Measurements from ENCODE around the gene POLR2L. TPM values are rescaled to one million over a fixed set of nuclear protein-coding genes. Genes with fewer than 3 reads are reported as not detected.

The POLR2L gene
- total RNA-seq, 1 donor from 2014 or later, result 17.5 TPM

DNA sequence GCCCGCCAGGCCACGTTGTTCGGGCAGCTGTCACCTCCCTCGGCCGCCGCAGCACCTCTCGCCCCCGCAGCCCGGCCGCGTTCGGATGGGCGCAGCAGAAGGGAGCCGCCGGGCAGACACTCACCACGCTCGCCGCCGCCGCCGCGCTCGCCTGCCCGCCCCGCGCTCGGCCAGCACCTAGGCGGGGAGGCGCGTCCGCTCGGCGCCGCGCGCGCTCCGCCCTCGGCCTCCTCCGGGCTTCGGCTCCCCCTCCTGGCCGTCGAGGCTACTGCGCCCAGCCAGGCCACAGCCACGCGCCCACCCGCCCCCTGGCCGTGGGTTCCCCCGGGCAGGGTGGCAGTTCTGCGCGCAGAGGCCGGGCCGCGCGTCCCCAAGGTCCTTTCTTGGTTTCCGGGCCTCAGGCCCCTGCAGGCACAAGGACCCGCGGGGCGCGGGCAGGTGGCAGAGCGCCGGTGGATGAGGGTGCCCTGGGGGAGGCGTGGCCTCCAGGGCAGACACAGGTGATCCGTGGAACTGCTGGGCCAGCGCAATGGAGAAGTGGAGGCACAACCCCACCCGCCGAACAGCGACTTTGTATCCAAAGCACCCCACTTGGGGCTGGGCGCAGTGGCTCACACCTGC, 44.1 kb downstream of the POLR2L start, which contains the start of gene SLC25A22:
SLC25A22 (minus strand) TSS at position 189 of the 621 bp plus-strand sequence. CDS start 3,275 bp downstream, outside the sequence.
- DNase-seq (ENCODE audit: low spot score in 2 of 2), result peak; percentile 97 to 99
- FAIRE-seq, result no peak

DNA sequence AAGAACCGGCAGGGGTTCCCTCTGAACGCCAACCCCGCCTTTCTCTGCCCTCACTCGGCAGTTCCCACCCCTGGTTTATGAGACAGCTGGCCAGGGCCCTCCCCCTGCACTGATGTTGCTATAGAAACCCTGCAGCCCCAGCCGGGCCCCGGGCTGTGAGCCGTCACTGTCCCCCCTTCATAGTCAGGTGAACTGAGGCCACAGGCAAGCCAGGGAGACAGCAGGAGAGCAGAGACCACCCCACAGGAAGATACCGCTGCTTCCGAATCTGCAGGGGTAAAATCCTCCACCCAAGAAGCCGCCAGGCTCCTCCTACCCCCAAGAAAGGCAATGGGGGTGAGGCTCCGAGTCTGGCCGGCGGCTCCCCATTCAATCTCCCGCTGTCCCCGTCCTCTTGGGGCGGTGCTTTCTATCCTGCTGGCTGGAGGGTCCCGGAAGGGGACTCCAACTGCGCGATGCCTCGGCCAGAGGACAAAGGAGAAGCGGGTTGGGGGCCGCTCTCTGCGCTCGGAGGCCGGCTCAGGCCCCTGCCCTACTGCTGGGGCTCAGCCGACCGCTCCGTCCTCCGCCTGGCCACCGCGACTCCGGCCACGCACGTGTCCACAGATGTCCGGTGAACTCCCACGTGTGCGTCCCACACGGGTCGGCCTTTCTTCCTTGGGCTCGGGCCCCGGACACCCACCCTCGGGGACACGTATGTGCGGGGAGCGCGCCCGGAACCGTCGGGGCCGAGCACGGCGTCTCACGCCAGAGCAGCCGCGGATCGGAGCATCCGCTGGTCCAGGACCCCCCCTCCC, 44.8 kb downstream of the POLR2L start:
- FAIRE-seq (no peak), DNase-seq (ENCODE audit: low spot score in 2 of 2) (peak; percentile 83 to 84)

DNA sequence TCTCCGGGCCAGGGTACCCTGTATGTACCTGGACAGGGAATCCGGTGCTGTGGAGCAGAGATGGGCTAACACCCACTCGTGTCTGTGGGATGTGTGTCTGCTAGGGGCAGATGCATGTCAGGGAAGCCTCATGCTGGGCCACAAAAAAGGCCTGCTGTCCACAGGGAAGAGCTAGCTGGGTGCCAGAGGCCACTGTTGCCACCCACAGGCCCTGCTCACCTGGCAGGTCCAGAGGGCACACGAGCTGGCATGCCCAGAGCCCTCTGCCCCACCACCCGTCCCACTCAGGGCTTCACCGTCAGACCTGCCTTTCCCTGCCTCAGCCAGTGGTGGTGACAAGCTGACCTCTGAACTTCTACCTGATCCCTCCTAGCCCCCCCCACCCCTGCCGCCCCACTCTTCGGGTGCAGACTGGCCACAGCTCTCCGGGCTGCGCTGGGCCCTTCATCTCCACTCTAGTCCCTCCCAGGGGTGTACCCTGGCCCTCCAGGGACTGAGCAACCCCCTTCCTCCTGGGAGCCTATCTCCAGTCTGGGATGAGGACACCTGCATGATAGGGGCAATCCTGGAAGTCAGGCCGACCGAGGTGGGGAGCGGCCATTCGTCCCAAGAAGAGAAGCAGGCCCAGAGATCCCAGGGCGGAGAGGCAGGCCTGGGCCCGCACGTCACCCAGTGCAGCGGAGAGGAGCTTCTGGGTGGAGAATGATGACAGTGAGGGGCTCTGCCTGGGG, 45.6 kb downstream of the POLR2L start:
- DNase-seq (ENCODE audit: low spot score in 2 of 2) (no peak), FAIRE-seq (no peak)

DNA sequence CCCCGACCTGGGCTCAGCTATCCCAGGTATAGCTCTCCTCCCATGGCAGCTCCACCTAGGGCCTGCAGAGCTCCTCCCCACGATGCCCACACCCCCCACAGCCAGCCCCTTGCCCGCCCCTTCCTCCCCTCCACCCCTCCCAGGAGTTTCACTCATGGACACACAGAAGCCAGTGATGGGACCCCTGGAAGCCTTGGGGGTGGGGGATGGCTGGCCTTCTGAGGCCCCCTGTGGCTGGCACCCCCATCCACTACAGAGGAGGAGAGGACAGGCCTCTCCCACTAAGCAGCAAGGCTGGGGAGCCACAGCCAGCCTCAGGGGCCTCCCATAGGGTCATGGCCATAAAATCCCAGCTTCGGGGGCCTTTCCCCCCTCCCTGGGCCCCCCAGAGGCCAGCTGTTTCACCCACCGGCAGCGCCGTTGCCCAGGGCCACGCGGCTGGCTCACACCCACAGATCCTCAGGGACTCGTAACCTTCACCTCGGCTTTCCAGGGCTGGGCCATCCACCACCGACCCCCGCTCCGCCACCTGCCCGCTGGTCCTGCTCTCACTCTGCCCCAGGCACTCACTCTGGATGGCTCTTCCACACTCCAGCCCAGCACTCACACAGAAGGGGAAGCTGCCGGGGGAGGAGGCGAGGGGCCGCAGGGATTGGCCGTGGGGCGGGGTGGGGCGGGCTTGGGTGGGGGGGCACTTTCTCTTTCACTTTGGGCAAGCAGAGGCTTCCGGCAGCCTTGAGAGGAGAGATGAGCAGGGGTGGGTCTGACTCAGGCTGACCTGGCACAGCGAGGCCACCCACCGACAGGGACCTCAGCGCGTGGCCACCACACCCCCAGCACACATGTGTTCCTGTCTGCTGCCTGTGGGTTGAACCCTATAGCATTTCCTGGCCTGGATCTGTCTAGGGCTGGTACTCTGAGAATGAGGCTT, 46.4 kb downstream of the POLR2L start:
- DNase-seq (ENCODE audit: low spot score in 2 of 2) (peak; percentile 80 to 84), FAIRE-seq (no peak)

- FAIRE-seq (no peak), DNase-seq (ENCODE audit: low spot score in 2 of 2) (no peak)
These were observed 47.3 kb downstream of the POLR2L start for GRCh38 chr11:794766-795633.

DNA sequence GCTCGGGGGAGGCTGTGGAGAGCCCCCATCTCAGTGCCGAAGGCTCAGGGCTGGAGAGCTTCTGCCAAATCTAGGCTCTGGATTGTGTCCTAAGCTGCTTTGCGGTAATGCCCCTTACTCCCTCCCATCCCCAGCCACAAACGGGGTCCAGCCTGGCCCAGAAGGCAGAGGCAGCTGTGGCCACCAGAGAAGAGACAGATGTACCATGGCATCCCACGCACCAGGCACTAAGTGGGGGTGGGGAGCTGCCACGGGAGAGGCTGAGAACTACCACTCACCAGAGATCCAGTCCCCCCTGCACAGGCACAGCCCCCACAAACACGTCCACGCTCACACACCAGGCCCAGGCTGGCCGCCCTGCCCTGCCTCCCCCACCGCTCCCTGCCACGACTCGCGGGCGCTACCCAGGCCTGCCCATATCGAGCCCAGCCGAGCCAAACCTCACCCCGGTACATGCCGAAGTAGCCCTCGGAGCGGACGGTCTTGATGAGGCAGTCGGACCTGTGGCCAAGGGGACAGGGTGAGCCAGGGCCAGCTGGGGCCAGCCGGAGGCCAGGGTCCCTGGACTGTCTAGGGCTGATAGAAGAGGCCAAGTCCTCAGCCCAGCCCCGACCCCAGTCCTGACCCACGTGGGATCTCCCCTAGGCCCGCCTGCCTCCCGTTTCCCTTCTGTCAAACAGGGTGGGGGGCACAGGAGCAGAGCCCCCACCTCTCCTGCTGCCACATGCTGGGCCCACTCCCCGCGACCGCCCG, 48.1 kb downstream of the POLR2L start:
- no peak for FAIRE-seq
- DNase-seq (ENCODE audit: low spot score in 2 of 2), result no peak

DNA sequence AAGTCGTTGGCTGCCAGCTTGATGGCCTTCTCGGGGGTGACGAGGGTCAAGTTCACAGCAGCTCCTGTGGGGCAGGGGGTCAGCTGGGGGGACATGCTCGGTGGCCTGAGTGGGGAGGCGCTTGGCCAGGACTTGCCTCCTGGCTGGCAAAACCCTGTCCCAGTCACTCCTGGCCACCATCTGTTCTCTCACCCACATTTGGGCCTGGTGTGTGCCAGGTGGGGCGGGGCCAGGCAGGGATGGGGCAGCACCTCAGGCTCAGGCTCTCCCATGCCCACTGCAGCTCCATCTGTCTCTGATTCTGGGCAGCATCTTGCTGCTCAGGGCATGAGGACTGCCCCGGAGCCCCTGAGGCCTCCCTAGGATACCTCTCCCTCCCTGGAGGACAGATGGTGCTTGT, 48.8 kb downstream of the POLR2L start:
- FAIRE-seq, result no peak
- DNase-seq (ENCODE audit: low spot score in 2 of 2), result no peak

GRCh38 chr11:792873-793272, 49.5 kb downstream of the POLR2L start:
- DNase-seq (ENCODE audit: low spot score in 2 of 2) (no peak), FAIRE-seq (no peak)

DNA sequence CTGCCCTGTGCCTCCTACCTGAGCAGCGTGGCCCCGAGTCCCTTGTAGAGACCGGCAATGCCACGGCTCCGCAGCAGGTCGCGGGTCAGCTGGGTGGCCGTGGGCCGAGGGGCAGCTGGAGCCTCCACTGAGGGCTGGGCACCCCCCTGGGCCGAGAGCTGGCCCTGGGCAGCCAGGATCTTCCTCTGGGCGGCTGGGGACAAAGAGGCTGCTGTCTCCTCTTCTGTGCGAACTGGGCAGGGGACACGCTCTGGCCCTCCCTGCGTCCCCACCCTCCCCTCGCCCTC, 49.9 kb downstream of the POLR2L start:
- DNase-seq (ENCODE audit: low spot score in 2 of 2) (no peak), FAIRE-seq (no peak)

DNA sequence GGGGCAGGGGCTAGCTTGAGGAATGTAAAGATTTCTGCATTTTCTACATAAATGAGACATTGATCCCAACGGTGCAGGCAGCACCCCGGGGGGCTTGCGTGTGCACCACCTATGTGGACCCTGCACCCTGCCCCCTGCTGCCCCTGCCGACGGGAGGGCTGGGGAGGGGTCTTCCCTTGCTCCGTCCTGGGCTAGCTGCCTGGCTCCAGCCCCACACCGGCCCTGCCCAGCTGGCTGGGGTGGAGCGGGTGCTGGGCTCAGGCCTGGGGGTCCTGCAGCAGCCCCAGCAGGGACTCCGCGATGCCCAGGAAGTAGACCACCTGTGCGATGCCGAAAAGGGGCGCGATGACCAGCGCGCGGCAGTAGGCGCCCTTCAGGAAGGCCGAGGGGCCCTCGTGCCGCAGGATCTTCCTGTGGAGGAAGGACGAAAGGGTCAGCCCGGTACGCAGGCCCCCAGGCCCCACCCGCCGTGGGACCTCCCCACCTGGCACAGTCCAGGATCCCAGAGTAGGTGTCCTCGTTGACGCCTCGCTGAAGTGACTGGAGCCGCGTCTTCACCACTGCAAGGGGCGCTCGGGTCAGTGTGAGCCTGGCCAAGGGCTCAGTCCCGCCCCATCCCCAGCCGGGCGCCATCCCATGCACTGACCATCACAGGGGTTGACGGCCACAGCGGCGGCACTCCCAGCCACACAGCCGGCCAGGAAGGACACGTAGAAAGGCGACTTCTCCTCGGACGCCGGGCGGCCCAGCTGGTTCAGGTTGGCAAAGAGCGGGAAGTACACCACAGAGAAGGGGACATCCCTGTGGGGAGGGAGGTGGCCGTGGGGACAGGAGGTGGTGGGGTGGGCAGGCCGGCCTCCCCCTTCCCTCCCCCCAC, 50.4 kb downstream of the POLR2L start:
- DNase-seq (ENCODE audit: low spot score in 2 of 2) (no peak), FAIRE-seq (no peak)

GRCh38 chr11:790721-791564, 51.4 kb downstream of the POLR2L start:
- DNase-seq (ENCODE audit: low spot score in 2 of 2) (no peak), FAIRE-seq (no peak)

DNA sequence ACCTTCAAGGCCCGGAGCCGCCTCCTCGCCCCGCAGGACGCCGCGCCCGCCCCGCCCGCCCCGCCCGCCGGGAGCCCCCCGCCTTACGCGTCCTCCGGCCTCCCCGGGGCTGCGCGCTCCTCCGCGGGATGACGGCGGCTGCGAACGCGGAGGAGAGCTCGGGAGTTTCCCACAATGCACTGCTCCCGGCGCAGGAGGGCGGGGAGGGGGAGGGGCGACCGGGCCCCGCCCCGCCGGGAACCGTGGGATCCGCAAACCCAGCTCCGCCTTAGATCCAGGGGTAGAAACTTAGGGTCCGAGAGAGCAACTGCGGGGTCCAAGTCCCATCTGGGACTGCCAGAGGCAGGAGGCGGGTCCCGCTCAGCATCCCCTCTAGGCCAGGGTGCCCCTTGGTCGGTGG, 52.4 kb downstream of the POLR2L start, which contains the start of gene CEND1:
CEND1 (minus strand) TSS at position 148 of the 400 bp plus-strand sequence. CDS start 1,514 bp downstream, outside the sequence.
- DNase-seq (ENCODE audit: low spot score in 2 of 2) (peak; percentile 86 to 90), FAIRE-seq (no peak)

Small RNA genes within 50 kb of the gene (small RNA-seq; reads per million reads assigned to genes)
- gene SNORA52, result not detected

Other genes with a start within 250 kb of the POLR2L start
- 0.82 TPM for gene IRF7, start 226.6 kb downstream of the POLR2L start, total RNA-seq
- gene CDHR5, start 217.6 kb downstream of the POLR2L start, total RNA-seq, result not detected
- gene SCT, start 215.3 kb downstream of the POLR2L start, total RNA-seq, result not detected
- gene DRD4, start 205.3 kb downstream of the POLR2L start, total RNA-seq, result not detected
- gene DEAF1, start 147.3 kb downstream of the POLR2L start, total RNA-seq, result 60.3 TPM
- gene TMEM80, start 146.7 kb downstream of the POLR2L start, total RNA-seq, result 11.8 TPM
- gene EPS8L2, start 136.3 kb downstream of the POLR2L start, total RNA-seq, result 0.41 TPM
- gene TALDO1, start 95.1 kb downstream of the POLR2L start, total RNA-seq, result 77.9 TPM
- 21.2 TPM for gene GATD1, start 65.0 kb downstream of the POLR2L start, total RNA-seq
- 7.3 TPM for gene CEND1, start 52.4 kb downstream of the POLR2L start, total RNA-seq
- gene SLC25A22, start 44.2 kb downstream of the POLR2L start, total RNA-seq, result 14.7 TPM
- 5.7 TPM for gene PIDD1, start 37.3 kb downstream of the POLR2L start, total RNA-seq
- 210 TPM for gene RPLP2, start 32.6 kb downstream of the POLR2L start, total RNA-seq
- gene PNPLA2, start 23.6 kb downstream of the POLR2L start, total RNA-seq, result 5.3 TPM
- gene CRACR2B, start 14.6 kb downstream of the POLR2L start, total RNA-seq, result 0.82 TPM
- gene CD151, start 9.6 kb downstream of the POLR2L start, total RNA-seq, result 34.6 TPM
- 14.3 TPM for gene TSPAN4, start 323 bp upstream of the POLR2L start, total RNA-seq
- 17.5 TPM for gene CHID1, start 68.3 kb upstream of the POLR2L start, total RNA-seq
- 34.6 TPM for gene AP2A2, start 83.3 kb upstream of the POLR2L start, total RNA-seq
- gene MUC6, start 194.2 kb upstream of the POLR2L start, total RNA-seq, result not detected
- gene MUC2, start 232.3 kb upstream of the POLR2L start, total RNA-seq, result not detected